ENCODE data around the gene COLEC11.

- TF ChIP-seq, protein P1, sequence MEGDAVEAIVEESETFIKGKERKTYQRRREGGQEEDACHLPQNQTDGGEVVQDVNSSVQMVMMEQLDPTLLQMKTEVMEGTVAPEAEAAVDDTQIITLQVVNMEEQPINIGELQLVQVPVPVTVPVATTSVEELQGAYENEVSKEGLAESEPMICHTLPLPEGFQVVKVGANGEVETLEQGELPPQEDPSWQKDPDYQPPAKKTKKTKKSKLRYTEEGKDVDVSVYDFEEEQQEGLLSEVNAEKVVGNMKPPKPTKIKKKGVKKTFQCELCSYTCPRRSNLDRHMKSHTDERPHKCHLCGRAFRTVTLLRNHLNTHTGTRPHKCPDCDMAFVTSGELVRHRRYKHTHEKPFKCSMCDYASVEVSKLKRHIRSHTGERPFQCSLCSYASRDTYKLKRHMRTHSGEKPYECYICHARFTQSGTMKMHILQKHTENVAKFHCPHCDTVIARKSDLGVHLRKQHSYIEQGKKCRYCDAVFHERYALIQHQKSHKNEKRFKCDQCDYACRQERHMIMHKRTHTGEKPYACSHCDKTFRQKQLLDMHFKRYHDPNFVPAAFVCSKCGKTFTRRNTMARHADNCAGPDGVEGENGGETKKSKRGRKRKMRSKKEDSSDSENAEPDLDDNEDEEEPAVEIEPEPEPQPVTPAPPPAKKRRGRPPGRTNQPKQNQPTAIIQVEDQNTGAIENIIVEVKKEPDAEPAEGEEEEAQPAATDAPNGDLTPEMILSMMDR (IDR thresholded peaks at IDR 0.05): no peak
- TF ChIP-seq POLR2A (IDR thresholded peaks at IDR 0.05; ENCODE audit: low read depth) (no peak), EP300 (IDR thresholded peaks at IDR 0.05) (no peak), POLR2AphosphoS5 (IDR thresholded peaks at IDR 0.05) (no peak)
Measured at GRCh38 chr2:3652896-3653625, 58.1 kb downstream of the COLEC11 start.

All from esophagus muscularis mucosa (tissue), 4 donors.